HG03520 (cell line): Measurements from ENCODE around the gene PGA3.
"Not testable (repeated sequence)": the region's sequence is repeated elsewhere in the genome, so short reads cannot be mapped to it uniquely, and the experiment has no call there.

Experiments
- ATAC-seq: cut with Tn5 transposase; IDR thresholded peaks from one replicate; pipeline ENCODE4 v1.9.1; 2021; ENCODE audit warnings: mild to moderate bottlenecking, moderate library complexity; ENCODE audit not compliant: unreplicated experiment

PGA3 gene

GRCh38 chr11:61202950-61203746, at the start of gene PGA3:
TSS of gene PGA3 (plus strand) at chr11:61203515. CDS start at chr11:61203565, 50 bp downstream.
- not testable (repeated sequence) for ATAC-seq

- ATAC-seq: no peak
Observed at GRCh38 chr11:61153593-61154095, 49.7 kb upstream of the PGA3 start.

- no peak for ATAC-seq
Observed at GRCh38 chr11:61154528-61154927, 48.8 kb upstream of the PGA3 start.

GRCh38 chr11:61155312-61155711, 48.0 kb upstream of the PGA3 start:
- ATAC-seq: no peak

GRCh38 chr11:61155741-61156140, 47.6 kb upstream of the PGA3 start:
- no peak for ATAC-seq

GRCh38 chr11:61157743-61158142, 45.6 kb upstream of the PGA3 start:
- no peak for ATAC-seq

- ATAC-seq: no peak
Observed at GRCh38 chr11:61158691-61159381, 44.5 kb upstream of the PGA3 start.

GRCh38 chr11:61160487-61161189, 42.7 kb upstream of the PGA3 start:
- no peak for ATAC-seq

GRCh38 chr11:61161190-61162091, 41.9 kb upstream of the PGA3 start, which contains the start of gene VPS37C:
TSS of gene VPS37C (minus strand) at chr11:61161426. CDS start at chr11:61138829, 22,597 bp downstream.
- peak; percentile 68 for ATAC-seq

GRCh38 chr11:61162092-61162941, 41.0 kb upstream of the PGA3 start:
- ATAC-seq: no peak

- no peak for ATAC-seq
Observed at GRCh38 chr11:61163021-61163420, 40.3 kb upstream of the PGA3 start.

GRCh38 chr11:61163714-61164605, 39.4 kb upstream of the PGA3 start:
- ATAC-seq: no peak

- no peak for ATAC-seq
Observed at GRCh38 chr11:61164606-61165424, 38.5 kb upstream of the PGA3 start.

GRCh38 chr11:61165785-61166184, 37.5 kb upstream of the PGA3 start:
- not testable (repeated sequence) for ATAC-seq

GRCh38 chr11:61166331-61166730, 37.0 kb upstream of the PGA3 start:
- ATAC-seq: not testable (repeated sequence)

GRCh38 chr11:61168042-61168688, 35.1 kb upstream of the PGA3 start:
- no peak for ATAC-seq

- no peak for ATAC-seq
Observed at GRCh38 chr11:61168800-61169199, 34.5 kb upstream of the PGA3 start.
